Adrenal gland (tissue), 5 donors: ENCODE data around the gene SFMBT1.

Experiments
- CTCF ChIP-seq, 6 experiments: fragments of 450-650 bp in 4 of 6; fragments of 200-600 bp in 2 of 6; sonication (generic) in 1 of 6; IDR thresholded peaks; 1 replicate in 5 of 6; 2 replicates in 1 of 6; pipeline versions ENCODE4 v1.5.1 to v1.8.0; 2016 to 2021; ENCODE audit warnings: antibody characterized with exemption in 6 of 6, mild to moderate bottlenecking in 2 of 6, moderate library complexity in 1 of 6
- POLR2A ChIP-seq, 2 donors: fragments of 450-650 bp; IDR thresholded peaks; one replicate each; pipeline ENCODE4 v1.6.1; 2017; ENCODE audit warnings: antibody characterized with exemption in 2 of 2, mild to moderate bottlenecking in 2 of 2, moderate library complexity in 1 of 2
- donor health status: DM: no; HTN: no; CAD: no.

- TF ChIP-seq CTCF (IDR thresholded peaks at IDR 0.05) (no peak), POLR2A (IDR thresholded peaks at IDR 0.05) (no peak)
Observed at GRCh38 chr3:53040351-53040820, 5.5 kb downstream of the SFMBT1 start.
